ENCODE results near the gene SPSB3.
A peak's percentile ranks its signal among the peaks of the same experiment; 100 is the strongest.

Gene SPSB3

DNA sequence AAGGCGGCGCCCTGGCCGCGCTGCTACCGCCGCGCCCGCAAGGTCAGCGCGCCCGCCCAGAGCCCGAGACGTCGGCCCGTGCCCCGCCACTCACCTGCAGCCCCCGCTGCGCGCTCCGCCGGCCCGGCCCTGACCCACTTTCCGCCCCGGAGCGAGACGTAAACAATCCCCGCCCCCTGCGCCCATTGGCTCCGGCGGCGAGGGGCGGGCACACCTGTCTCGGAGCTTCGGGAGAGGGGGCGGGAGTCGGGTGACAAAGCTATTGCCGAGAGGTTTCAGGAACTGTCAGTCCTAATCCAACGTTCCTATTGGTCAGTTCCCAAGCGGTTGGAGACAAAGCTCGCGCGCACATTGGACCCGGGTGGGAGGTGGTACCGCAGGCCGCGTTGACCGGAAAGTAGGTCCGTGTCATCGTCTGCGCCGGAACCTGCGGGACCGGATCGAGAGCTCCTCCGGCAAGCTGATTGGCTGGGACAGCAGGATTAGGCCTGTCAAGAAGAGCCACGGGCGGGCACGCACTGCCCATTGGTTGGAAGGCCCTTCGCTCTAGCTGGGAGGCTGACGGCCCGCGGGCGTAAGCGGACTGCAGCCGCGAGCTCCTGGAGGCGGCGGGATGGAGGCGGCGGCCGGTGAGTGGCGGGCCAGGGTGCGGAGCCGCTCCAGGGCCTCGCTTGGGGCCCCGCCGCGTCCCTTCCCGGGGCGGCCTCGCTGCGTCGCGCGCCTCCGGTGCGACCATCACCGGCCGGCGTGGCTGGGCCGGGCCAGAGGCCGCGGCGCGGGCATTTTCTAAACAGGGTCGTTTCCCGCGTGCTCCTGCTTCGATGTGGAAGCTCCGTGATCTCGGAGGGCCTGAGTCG lies at the start of gene SPSB3, which contains the start of gene NUBP2:
TSS of gene SPSB3 (minus strand) at position 164 of the 857 bp plus-strand sequence. CDS start 1,088 bp downstream, outside the sequence.
TSS of gene NUBP2 (plus strand) at position 553 of the 857 bp plus-strand sequence. CDS start at position 614, 61 bp downstream.
- peak; percentile 97 for DNase-seq

DNA sequence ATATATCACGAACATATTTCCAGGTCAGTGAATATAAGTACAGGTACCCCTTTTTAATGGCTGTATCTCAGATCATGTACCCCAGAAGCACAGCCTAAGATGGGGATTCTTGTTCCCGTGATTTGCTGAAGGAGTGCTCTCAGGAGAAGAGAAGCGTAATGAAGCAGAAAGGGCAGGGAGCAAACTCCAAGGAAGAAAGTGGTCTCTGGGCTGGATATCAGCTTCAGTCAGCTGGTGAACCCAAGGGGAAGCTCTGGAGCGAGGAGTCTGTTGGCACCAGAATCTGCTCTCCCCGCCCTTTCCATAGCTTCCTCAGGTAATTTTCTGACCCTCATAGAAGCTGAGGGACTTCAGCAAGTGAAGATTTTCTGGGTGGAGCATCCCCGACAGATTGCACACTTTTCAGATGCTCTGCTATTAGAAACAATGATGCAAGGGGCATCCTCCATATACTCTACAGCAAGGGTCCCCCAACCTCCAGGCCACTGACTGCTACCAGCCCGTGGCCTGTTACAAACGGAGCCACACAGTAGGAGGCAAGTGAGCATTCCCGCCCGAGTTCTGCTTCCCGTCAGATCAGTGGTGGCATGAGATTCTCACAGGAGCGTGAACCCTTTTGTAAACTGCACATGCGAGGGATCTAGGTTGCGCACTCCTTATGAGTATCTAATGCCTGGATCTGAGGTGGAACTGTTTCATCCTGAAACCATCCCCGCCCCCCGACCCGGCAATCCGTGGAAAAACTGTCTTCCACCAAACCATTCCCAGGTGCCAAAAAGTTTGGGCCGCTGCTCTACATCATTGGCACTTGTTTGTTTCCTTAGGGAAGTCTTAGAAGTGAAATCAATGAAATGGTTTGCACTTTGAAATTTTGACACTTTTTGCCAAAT lies 49.1 kb upstream of the SPSB3 start:
- DNase-seq = no peak

DNA sequence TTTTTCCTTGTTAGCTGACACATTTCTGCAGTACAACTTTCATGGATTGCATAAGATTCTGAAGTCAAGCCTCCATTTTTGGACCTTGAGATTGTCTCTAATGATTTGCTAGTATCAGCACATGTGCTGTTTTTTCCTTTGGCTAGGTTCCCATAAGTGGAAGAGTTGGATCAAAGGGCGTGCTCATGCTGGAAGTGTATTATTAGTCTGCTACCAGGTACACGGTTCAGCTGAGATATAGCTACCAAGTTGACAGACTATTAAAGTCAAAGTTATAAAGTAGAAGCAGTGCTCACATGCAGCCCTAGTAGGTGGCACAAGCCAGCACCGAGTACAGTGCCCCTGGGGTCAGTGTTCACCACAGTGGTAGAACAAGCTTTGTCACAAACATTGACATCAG lies 47.8 kb upstream of the SPSB3 start:
- no peak for DNase-seq

DNA sequence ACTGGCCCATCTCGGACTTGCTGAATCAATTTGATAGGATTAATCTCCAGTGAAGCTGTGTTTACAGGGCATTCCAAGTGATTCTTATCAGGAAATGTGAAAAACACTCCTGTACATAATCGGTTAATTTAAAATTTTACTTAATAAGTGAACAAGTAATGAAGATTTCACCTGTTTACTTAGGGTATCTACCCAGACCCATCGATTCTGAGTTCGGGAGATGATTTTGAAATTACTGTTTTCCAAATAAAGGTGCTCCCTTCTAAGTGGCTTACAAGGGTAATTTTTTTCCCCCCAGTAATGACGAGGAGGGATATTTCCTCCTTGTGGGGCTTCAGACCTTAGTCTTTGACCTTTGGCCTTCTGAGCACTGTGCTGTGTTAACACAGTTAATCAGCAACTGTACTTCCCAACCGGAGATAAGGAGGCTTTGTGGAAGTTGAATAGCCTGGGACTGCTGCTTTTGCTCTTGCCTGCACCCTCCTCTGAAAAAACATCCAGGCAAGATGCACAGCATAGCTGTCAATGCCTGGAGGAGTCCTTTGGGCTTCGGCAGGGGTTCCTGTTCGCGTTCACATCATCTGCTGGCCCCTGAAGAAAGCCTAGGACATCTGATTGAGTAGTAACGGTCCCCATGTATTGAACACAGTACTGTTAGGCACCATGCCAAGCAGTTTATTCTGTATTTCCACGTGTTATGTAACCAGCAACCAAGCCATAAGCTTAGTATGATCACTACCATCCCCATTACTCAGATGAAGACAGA lies 46.5 kb upstream of the SPSB3 start:
- no peak for DNase-seq

DNA sequence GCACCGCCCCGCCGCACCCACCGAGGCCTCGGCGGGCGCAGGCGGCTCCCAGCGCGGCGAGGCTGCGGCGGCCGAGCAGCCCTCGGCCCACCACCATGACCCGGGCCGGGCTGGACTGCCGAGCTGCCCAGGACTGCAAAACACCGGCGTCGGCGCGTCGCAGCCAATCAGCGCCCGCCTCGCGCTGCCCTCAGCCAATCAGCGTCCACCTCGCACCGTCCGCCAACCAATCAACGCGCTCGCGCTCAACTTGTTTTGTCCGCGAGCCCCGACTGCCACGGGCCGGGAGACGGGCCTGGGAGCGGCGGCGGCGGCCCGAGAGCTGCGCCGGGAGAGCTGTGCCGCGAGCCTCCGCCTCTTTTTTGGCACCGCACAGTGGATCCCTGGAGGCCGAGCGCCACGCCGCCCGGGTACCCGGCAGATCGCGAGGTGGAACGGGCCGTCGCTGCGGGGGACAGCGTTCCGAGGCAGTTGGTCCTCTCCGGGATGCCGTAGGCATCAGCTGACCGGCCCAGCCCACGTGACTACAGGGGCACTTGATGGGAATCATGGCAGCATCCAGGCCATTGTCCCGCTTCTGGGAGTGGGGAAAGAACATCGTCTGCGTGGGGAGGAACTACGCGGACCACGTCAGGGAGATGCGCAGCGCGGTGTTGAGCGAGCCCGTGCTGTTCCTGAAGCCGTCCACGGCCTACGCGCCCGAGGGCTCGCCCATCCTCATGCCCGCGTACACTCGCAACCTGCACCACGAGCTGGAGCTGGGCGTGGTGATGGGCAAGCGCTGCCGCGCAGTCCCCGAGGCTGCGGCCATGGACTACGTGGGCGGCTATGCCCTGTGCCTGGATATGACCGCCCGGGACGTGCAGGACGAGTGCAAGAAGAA lies 44.6 kb upstream of the SPSB3 start, which contains the start of the genes FAHD1 and HAGH:
TSS of gene FAHD1 (plus strand) at position 516 of the 883 bp plus-strand sequence. CDS start at position 549, 33 bp downstream.
TSS of gene HAGH (minus strand) at position 135 of the 883 bp plus-strand sequence. CDS start at position 97, 38 bp downstream.
- peak; percentile 71 for DNase-seq

GRCh38 chr16:1825864-1826690 lies 43.7 kb upstream of the SPSB3 start:
- DNase-seq = no peak

DNA sequence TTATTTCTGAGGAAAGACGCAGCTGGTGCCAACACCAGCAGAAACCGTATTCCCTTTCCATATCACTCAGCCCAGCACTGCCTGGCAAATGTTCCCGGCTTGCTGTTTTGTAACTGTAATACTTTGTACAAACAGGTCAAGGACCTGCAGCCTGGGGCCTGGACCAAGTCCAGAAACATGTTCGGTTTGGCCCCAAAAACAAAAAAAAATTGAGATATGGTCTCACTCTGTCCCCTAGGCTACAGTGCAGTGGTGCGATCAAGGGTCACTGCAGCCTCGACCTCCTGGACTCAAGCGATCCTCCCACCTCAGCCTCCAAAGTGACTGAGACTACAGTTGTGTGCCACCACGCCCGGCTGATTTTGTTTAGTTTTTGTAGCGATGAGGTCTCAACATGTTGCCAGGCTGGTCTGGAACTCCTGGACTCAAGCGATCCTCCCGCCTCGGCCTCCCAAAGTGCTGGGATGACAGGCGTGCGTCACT lies 43.1 kb upstream of the SPSB3 start:
- no peak for DNase-seq

- peak; percentile 15 for DNase-seq
Observed at GRCh38 chr16:1823821-1824220, 41.5 kb upstream of the SPSB3 start.

DNA sequence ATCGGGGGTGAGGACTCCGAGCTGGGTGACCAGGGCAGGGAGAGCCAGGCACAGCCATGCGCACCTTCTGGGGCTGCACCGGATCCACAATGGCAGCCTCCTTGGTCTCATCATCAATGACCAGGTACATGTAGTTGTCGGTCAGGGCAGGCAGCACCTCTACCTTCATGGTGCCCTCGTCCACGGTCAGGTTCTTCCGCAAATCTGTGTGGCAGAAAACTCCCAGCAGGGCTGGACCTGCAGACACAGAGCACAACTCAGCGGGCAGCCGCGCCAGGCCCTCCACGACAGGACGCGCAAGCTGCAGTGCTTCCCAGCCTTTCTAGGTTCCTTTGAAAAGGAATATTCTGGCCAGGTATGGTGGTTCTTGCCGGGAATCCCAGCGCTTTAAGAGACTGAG lies 40.4 kb upstream of the SPSB3 start:
- DNase-seq = no peak

DNA sequence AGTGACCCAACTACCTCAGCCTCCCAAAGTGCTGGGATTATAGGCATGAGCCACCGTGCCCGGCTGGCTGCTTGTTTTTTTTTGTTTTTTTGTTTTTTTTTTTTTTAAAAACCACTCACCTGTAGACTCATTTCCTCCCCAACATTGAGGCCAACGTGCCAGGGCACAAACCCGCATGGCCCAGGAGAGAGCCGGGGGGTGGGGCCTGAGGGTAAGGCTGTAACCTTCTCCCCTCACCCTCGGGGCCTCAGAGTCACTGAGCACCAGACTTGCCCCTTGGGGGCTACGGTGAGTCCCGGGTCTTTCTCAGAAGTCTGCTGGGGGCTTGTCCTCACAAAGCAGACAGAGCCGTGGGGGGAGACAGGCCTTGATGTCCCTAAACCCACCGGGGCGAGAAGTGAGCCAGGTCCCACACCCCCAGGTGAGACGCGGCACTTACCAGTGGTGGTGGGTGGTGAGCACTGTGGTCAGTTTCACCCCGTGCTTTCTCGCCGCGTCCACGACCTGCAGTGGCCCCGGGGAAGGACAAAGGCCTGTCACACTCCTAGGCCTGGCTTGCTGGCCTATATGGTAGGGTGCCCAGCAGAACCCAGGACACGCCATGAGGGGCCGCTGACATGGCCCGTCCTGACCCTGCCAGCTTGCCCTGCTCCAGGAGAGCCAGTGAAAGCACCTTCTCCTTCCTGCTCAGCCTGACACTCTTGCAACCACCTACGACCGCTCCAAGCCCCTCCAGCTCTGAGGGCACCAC lies 39.7 kb upstream of the SPSB3 start:
- DNase-seq = no peak

DNA sequence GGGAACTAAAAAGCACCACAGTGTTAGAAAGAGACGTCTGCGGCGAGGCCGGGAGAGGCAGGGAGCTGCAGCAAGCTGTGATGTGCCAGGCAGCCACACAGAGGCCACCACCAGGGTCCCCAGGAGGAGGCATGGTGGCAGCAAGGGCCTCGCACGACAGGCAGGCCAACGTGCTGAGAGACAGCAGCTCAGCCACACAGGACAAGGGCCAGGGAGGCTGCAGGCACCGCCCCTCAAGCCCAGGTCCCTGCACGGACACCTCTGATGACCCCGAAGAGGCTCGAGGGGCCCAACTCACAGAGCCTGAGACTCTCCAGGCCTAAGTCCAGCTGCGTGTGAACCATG lies 38.5 kb upstream of the SPSB3 start:
- no peak for DNase-seq

DNA sequence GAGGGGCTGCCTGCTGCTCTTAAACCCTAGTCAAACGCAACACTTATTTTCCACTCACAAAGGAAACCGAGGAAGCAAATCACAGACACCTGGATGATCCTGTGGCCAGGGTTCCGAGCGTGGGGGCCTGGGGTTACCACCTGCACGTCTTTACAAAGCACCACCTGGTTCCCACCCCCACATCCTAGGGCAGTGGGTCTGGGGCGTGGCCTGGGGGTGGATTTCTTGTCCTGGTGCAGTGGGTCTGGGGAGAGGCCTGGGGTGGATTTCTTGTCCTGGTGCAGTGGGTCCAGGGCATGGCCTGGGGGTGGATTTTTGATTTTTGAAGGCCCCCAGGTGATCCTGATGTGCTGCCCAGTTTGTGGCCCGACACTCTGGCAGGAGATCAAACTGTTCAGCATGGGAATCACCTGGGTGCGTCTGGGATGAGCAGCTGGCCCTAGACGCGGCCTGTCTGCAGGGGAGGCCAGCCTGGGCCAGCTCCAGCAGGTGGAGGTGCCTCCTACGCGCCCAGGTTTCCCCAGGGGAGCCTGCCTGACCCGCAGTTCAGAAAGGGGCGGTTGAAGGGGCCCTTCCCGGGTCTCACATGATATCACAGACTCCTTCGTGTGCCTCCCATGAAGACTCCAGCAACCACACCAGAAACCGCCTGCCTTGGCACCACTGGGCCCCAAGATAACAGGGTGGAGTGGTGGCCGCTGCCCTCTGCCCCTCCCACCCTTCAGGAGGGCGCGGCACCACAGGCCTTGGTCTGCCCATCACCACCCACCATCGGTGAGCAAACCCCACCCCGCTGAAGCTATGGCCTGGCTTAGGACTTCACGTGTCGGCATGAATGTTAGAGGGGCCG lies 38.0 kb upstream of the SPSB3 start:
- DNase-seq = no peak

DNA sequence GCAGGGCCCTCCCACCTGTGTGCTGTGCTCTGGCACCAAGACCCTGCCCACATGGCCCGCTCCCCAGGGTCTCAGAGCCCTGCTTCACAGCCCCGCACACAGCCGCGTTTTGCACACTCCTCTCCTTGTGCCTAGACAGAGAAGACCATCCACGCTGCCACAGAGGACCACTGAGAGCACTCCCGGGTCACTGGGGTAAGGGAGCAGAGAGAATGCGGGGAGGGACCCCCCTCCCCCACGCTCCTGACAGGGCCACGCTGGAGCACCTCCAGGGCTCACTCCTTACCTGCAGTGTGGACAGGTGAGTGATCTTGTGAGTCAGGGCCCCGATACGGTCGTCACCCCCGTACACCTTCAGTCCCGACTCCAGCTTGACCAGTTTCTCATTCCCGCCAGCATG lies 37.2 kb upstream of the SPSB3 start:
- DNase-seq = no peak

DNA sequence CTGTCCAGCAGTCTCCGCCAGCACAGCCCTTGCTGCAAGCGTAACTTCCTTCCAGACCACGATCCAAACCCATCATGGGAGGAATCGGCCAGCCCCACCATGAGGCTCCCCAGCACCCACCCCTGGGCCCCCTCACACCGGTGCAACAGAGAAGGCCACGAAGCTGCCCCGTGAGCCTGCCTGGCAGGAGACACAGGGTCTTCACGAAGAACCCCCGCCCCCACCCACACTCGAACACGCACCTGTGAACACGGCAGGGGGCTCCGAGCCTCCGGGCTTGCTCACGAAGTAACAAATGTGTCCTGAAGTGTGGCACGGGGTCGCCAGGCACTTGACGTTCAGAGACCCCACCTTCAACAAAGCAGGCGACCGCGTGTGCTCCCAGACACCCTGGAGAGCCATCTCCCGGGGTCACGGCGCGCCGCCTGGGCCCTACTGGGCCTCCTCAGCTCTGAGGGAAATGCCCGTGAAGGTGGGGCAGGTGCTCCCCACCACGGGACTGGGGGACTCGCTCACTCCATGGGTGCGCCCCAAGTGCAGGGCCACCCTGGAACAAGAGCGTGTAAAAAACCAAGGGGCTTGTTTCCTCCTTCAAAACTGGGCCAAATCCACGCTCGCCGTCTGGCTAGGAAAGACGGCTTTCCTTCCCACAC lies 36.6 kb upstream of the SPSB3 start:
- DNase-seq = no peak

- DNase-seq = no peak
Observed at GRCh38 chr16:1818204-1818872, 36.0 kb upstream of the SPSB3 start.

DNA sequence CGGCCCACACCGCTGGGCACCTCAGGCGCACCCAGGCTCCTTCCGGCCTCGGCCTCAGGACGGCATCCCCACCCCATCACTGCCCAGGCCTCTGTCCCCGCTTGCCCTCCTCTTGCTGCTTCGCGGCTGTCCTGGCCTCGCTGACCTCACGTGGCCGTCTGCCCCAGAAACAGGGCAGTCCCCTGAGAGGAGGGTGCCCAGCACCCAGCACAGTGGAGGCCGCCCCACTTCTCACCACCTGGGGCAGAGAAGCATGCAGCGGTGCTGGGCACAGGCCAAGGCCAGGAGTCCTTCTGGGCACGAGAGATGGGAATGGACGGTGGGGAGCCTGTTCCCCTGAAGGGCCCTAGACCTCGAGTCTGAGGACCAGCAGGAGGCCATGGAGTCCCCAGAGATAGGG lies 35.3 kb upstream of the SPSB3 start:
- DNase-seq = no peak

DNA sequence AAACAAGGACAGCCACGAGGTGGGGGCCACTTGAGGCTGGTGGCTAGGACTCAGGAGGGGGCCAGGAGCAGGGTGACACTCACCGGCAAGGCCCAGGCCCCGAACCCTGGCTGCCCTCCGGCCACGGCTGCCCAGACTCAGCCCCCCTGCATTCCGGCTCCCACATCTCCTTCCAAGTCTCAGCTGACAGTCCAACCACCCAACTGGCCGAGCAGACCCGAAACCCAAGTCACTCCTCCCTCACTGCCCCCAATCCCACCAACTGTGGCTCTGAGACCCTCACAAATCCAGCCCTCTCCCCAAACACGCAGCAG lies 34.9 kb upstream of the SPSB3 start:
- no peak for DNase-seq
